Adipocyte (in vitro differentiated cells): ENCODE data around the gene EGFR.
A peak's percentile ranks its signal among the peaks of the same experiment; 100 is the strongest.

Experiments used
- DNase-seq: peaks from one replicate; pipeline ENCODE4 v3.0.0-alpha.2; 2015; ENCODE audit warnings: low read depth
- H3K27me3 ChIP-seq: replicated peaks from 2 replicates; pipeline ENCODE4 v1.7.0; 2013; ENCODE audit warnings: mild to moderate bottlenecking, low read length, moderate library complexity; ENCODE audit not compliant: control insufficient read depth, insufficient read depth
- H3K36me3 ChIP-seq: 2 replicates; pipeline ENCODE4 v1.7.0; 2013; ENCODE audit warnings: low read length, mild to moderate bottlenecking, moderate library complexity; ENCODE audit not compliant: control insufficient read depth, insufficient read depth, severe bottlenecking
- H3K4me1 ChIP-seq: 2 replicates; pipeline ENCODE4 v1.7.0; 2013; ENCODE audit warnings: mild to moderate bottlenecking, low read length, moderate library complexity; ENCODE audit not compliant: control insufficient read depth, insufficient read depth
- H3K4me3 ChIP-seq: 2 replicates; pipeline ENCODE4 v1.7.0; 2013; ENCODE audit warnings: mild to moderate bottlenecking, low read length, moderate library complexity
- H3K9ac ChIP-seq: 2 replicates; pipeline ENCODE4 v1.7.0; 2013; ENCODE audit warnings: mild to moderate bottlenecking, low read length, moderate library complexity
- H3K9me3 ChIP-seq: 2 replicates; pipeline ENCODE4 v1.7.0; 2013; ENCODE audit warnings: mild to moderate bottlenecking, low read length, moderate library complexity; ENCODE audit not compliant: control insufficient read depth

Gene EGFR

GRCh38 chr7:55251911-55252310 is 233.1 kb downstream of the EGFR start:
- no peak overlapping the region for H3K9ac ChIP-seq
- H3K4me1 ChIP-seq, result peaks cover 11% of the 10 kb centered on the region
- H3K36me3 ChIP-seq, result no peaks in the 10 kb centered on the region
- no peaks in the 10 kb centered on the region for H3K9me3 ChIP-seq
- no peak overlapping the region for H3K4me3 ChIP-seq
- DNase-seq, result no peak
- no peaks in the 10 kb centered on the region for H3K27me3 ChIP-seq

- Histone ChIP-seq H3K36me3 (no peaks in the 10 kb centered on the region), H3K4me3 (no peak overlapping the region), H3K27me3 (no peaks in the 10 kb centered on the region), H3K9me3 (no peaks in the 10 kb centered on the region), H3K9ac (no peak overlapping the region), H3K4me1 (peaks cover 6% of the 10 kb centered on the region)
- no peak for DNase-seq
Measured at GRCh38 chr7:55252386-55252785, 233.6 kb downstream of the EGFR start.

GRCh38 chr7:55253188-55253587 is 234.4 kb downstream of the EGFR start:
- DNase-seq, result no peak
- Histone ChIP-seq H3K4me3 (no peak overlapping the region), H3K9me3 (no peaks in the 10 kb centered on the region), H3K9ac (no peak overlapping the region), H3K27me3 (no peaks in the 10 kb centered on the region), H3K36me3 (no peaks in the 10 kb centered on the region), H3K4me1 (no peaks in the 10 kb centered on the region)

- DNase-seq, result no peak
- H3K36me3 ChIP-seq, result no peaks in the 10 kb centered on the region
- H3K4me1 ChIP-seq, result no peaks in the 10 kb centered on the region
- no peaks in the 10 kb centered on the region for H3K9me3 ChIP-seq
- peak overlapping the region; percentile 82 for H3K4me3 ChIP-seq
- peak overlapping the region; percentile 32 for H3K9ac ChIP-seq
- H3K27me3 ChIP-seq, result no peaks in the 10 kb centered on the region
Measured at GRCh38 chr7:55254242-55254595, 235.4 kb downstream of the EGFR start.

GRCh38 chr7:55254596-55255495 is 236.0 kb downstream of the EGFR start:
- Histone ChIP-seq H3K4me3 (peak overlapping the region; percentile 82), H3K4me1 (no peaks in the 10 kb centered on the region), H3K9ac (peak overlapping the region; percentile 74), H3K36me3 (no peaks in the 10 kb centered on the region), H3K9me3 (no peaks in the 10 kb centered on the region), H3K27me3 (no peaks in the 10 kb centered on the region)
- peak; percentile 93 for DNase-seq

- peak overlapping the region; percentile 82 for H3K4me3 ChIP-seq
- no peaks in the 10 kb centered on the region for H3K27me3 ChIP-seq
- peak; percentile 95 for DNase-seq
- peak overlapping the region; percentile 74 for H3K9ac ChIP-seq
- H3K9me3 ChIP-seq, result no peaks in the 10 kb centered on the region
- H3K4me1 ChIP-seq, result no peaks in the 10 kb centered on the region
- no peaks in the 10 kb centered on the region for H3K36me3 ChIP-seq
Measured at GRCh38 chr7:55255496-55256445, 237.0 kb downstream of the EGFR start.

- Histone ChIP-seq H3K27me3 (no peaks in the 10 kb centered on the region), H3K4me3 (no peak overlapping the region), H3K36me3 (no peaks in the 10 kb centered on the region), H3K4me1 (no peaks in the 10 kb centered on the region), H3K9me3 (no peaks in the 10 kb centered on the region), H3K9ac (no peak overlapping the region)
- no peak for DNase-seq
Measured at GRCh38 chr7:55258631-55259030, 239.8 kb downstream of the EGFR start.

GRCh38 chr7:55260171-55260570 is 241.4 kb downstream of the EGFR start:
- Histone ChIP-seq H3K36me3 (no peaks in the 10 kb centered on the region), H3K4me1 (no peaks in the 10 kb centered on the region), H3K4me3 (no peak overlapping the region), H3K27me3 (no peaks in the 10 kb centered on the region), H3K9me3 (no peaks in the 10 kb centered on the region), H3K9ac (no peak overlapping the region)
- DNase-seq, result no peak

- Histone ChIP-seq H3K4me3 (no peak overlapping the region), H3K36me3 (no peaks in the 10 kb centered on the region), H3K9me3 (no peaks in the 10 kb centered on the region), H3K4me1 (no peaks in the 10 kb centered on the region), H3K9ac (no peak overlapping the region), H3K27me3 (no peaks in the 10 kb centered on the region)
- DNase-seq, result no peak
Measured at GRCh38 chr7:55260676-55261385, 242.0 kb downstream of the EGFR start.
